NT2/D1 (cell line): Measurements from ENCODE around the gene MRO.

ENCODE experiments used
- YY1 ChIP-seq: IDR thresholded peaks from 2 replicates; pipeline ENCODE4 v1.6.1; 2011; ENCODE audit not compliant: insufficient read length, insufficient read depth
- ZNF274 ChIP-seq: IDR thresholded peaks from 2 replicates; pipeline ENCODE4 v1.6.1; 2011; ENCODE audit warnings: mild to moderate bottlenecking, low read depth, low read length

GRCh38 chr18:50751947-50752346, 67.9 kb downstream of the MRO start:
- TF ChIP-seq YY1 (no peak), ZNF274 (no peak)
